Esophagus (tissue), 2 donors: ENCODE results near the gene IGDCC3. TPM values are rescaled to one million over a fixed set of nuclear protein-coding genes. Genes with fewer than 3 reads are reported as not detected.

Experiments
- H3K27ac ChIP-seq, 2 donors: one replicate each; pipeline ENCODE4 v1.5.1; 2013; ENCODE audit warnings: low read depth in 2 of 2, mild to moderate bottlenecking in 2 of 2, inconsistent platforms in 1 of 2, low read length in 1 of 2, moderate library complexity in 1 of 2
- H3K27me3 ChIP-seq, 2 donors: one replicate each; pipeline ENCODE4 v1.6.1; 2013; ENCODE audit warnings: low read length in 2 of 2, control low read depth in 1 of 2, mild to moderate bottlenecking in 1 of 2; ENCODE audit not compliant: insufficient read depth in 2 of 2, control insufficient read depth in 1 of 2
- H3K36me3 ChIP-seq, 2 donors: one replicate each; pipeline ENCODE4 v1.6.1; 2013; ENCODE audit warnings: low read length in 1 of 2; ENCODE audit not compliant: control insufficient read depth in 2 of 2, insufficient read depth in 2 of 2
- H3K4me1 ChIP-seq, 2 donors: one replicate each; pipeline ENCODE4 v1.6.1; 2013; ENCODE audit warnings: low read length in 1 of 2; ENCODE audit not compliant: control insufficient read depth in 2 of 2, insufficient read depth in 2 of 2
- H3K4me3 ChIP-seq, 2 donors: one replicate each; pipeline ENCODE4 v1.5.1; 2013; ENCODE audit warnings: low read length in 2 of 2, mild to moderate bottlenecking in 2 of 2, low read depth in 1 of 2, moderate library complexity in 1 of 2
- H3K9me3 ChIP-seq, 2 donors: one replicate each; pipeline ENCODE4 v1.6.1; 2013; ENCODE audit warnings: mild to moderate bottlenecking in 2 of 2, low read depth in 1 of 2, low read length in 1 of 2, moderate library complexity in 1 of 2; ENCODE audit not compliant: control insufficient read depth in 2 of 2, insufficient read depth in 1 of 2
- WGBS, 2 donors: extraction: QIAGEN DNeasy Blood & Tissue Kit; methylation state at CpG; one replicate each; pipeline ENCODE4 v1.1.7; 2013; 5-methylcytosine and 5-hydroxymethylcytosine counted together
- polyA plus RNA-seq, 2 donors: library from polyadenylated mRNA; stranded (reverse); fragments of 200-250 nt; gene quantifications; one replicate each; pipeline ENCODE4 v1.2.3, GENCODE V29; 2013
- donor health status: healthy with polysubstance abuse.
- donor health status: Bipolar disorder and iron deficiency.

IGDCC3 gene
- polyA plus RNA-seq, 2 donors, result under 0.01 TPM; not detected in 1

GRCh38 chr15:65392368-65392767 lies 14.6 kb upstream of the IGDCC3 start:
- H3K27ac ChIP-seq, result no peak overlapping the region
- no peaks in the 10 kb centered on the region for H3K9me3 ChIP-seq
- peaks cover 3 to 6% of the 10 kb centered on the region in 2 donors for H3K4me1 ChIP-seq
- no peak overlapping the region for H3K4me3 ChIP-seq
- H3K27me3 ChIP-seq, result peaks cover 5 to 14% of the 10 kb centered on the region in 2 donors
- H3K36me3 ChIP-seq, result no peaks in the 10 kb centered on the region
- 83 to 86% methylated on average over 2 of the region's 2 CpGs for WGBS, 2 donors

GRCh38 chr15:65391732-65392131 lies 13.9 kb upstream of the IGDCC3 start:
- no peaks in the 10 kb centered on the region for H3K36me3 ChIP-seq
- H3K4me3 ChIP-seq, result no peak overlapping the region
- H3K9me3 ChIP-seq, result no peaks in the 10 kb centered on the region
- H3K27ac ChIP-seq, result no peak overlapping the region
- peaks cover 3 to 5% of the 10 kb centered on the region in 2 donors for H3K4me1 ChIP-seq
- peaks cover 3 to 14% of the 10 kb centered on the region in 2 donors for H3K27me3 ChIP-seq
- WGBS, 2 donors, result 81 to 87% methylated on average over 9 to 10 of the region's 10 CpGs

GRCh38 chr15:65390447-65390846 lies 12.6 kb upstream of the IGDCC3 start:
- Histone ChIP-seq H3K4me3 (no peak overlapping the region), H3K9me3 (no peaks in the 10 kb centered on the region), H3K4me1 (peaks cover 0 to under 1% of the 10 kb centered on the region in 2 donors), H3K36me3 (no peaks in the 10 kb centered on the region), H3K27ac (no peak overlapping the region), H3K27me3 (peaks cover 0 to 9% of the 10 kb centered on the region in 2 donors)
- 76 to 79% methylated on average over 1 of the region's 1 CpG for WGBS, 2 donors

- no peak overlapping the region for H3K4me3 ChIP-seq
- no peak overlapping the region for H3K27ac ChIP-seq
- H3K27me3 ChIP-seq, result no peaks in the 10 kb centered on the region
- H3K36me3 ChIP-seq, result no peaks in the 10 kb centered on the region
- 84 to 85% methylated on average over 10 of the region's 10 CpGs for WGBS, 2 donors
- peaks cover 0 to 6% of the 10 kb centered on the region in 2 donors for H3K4me1 ChIP-seq
- no peaks in the 10 kb centered on the region for H3K9me3 ChIP-seq
Measured at GRCh38 chr15:65389226-65389625, 11.4 kb upstream of the IGDCC3 start.

GRCh38 chr15:65388306-65389080 lies 10.7 kb upstream of the IGDCC3 start:
- H3K36me3 ChIP-seq, result no peaks in the 10 kb centered on the region
- WGBS, 2 donors, result 81 to 87% methylated on average over 17 of the region's 17 CpGs
- H3K4me1 ChIP-seq, result peaks cover 0 to 6% of the 10 kb centered on the region in 2 donors
- no peak overlapping the region for H3K27ac ChIP-seq
- no peaks in the 10 kb centered on the region for H3K27me3 ChIP-seq
- H3K9me3 ChIP-seq, result no peaks in the 10 kb centered on the region
- no peak overlapping the region for H3K4me3 ChIP-seq

GRCh38 chr15:65386886-65387285 lies 9.1 kb upstream of the IGDCC3 start:
- Histone ChIP-seq H3K27ac (no peak overlapping the region), H3K9me3 (no peaks in the 10 kb centered on the region), H3K4me1 (peaks cover 0 to 6% of the 10 kb centered on the region in 2 donors), H3K4me3 (no peak overlapping the region), H3K27me3 (no peaks in the 10 kb centered on the region), H3K36me3 (no peaks in the 10 kb centered on the region)
- WGBS, 2 donors, result 86 to 95% methylated on average over 6 of the region's 6 CpGs

GRCh38 chr15:65386376-65386775 lies 8.6 kb upstream of the IGDCC3 start:
- Histone ChIP-seq H3K27me3 (no peaks in the 10 kb centered on the region), H3K36me3 (no peaks in the 10 kb centered on the region), H3K9me3 (no peaks in the 10 kb centered on the region), H3K4me1 (peaks cover 0 to 6% of the 10 kb centered on the region in 2 donors), H3K27ac (no peak overlapping the region), H3K4me3 (no peak overlapping the region)
- whole genome bisulfite sequencing, 2 donors, result 81 to 82% methylated on average over 6 of the region's 6 CpGs

GRCh38 chr15:65385870-65386258 lies 8.1 kb upstream of the IGDCC3 start:
- H3K36me3 ChIP-seq, result no peaks in the 10 kb centered on the region
- no peaks in the 10 kb centered on the region for H3K9me3 ChIP-seq
- H3K4me1 ChIP-seq, result peaks cover 0 to 6% of the 10 kb centered on the region in 2 donors
- no peak overlapping the region for H3K27ac ChIP-seq
- no peaks in the 10 kb centered on the region for H3K27me3 ChIP-seq
- H3K4me3 ChIP-seq, result no peak overlapping the region
- WGBS, 2 donors, result 33 to 37% methylated on average over 10 of the region's 10 CpGs

GRCh38 chr15:65384895-65385869 lies 7.4 kb upstream of the IGDCC3 start:
- peak overlapping the region; percentile 12 to 25 for H3K4me3 ChIP-seq
- no peak overlapping the region for H3K27ac ChIP-seq
- no peaks in the 10 kb centered on the region for H3K9me3 ChIP-seq
- peaks cover 0 to 6% of the 10 kb centered on the region in 2 donors for H3K4me1 ChIP-seq
- no peaks in the 10 kb centered on the region for H3K36me3 ChIP-seq
- no peaks in the 10 kb centered on the region for H3K27me3 ChIP-seq
- whole genome bisulfite sequencing, 2 donors, result 8 to 15% methylated on average over 40 to 43 of the region's 43 CpGs
